ENCODE results near the gene SUN2. TPM values are rescaled to one million over a fixed set of nuclear protein-coding genes. Genes with fewer than 3 reads are reported as not detected.

SUN2 gene
- total RNA-seq, 2 experiments from 2014 or later, result 120 to 121 TPM

DNA sequence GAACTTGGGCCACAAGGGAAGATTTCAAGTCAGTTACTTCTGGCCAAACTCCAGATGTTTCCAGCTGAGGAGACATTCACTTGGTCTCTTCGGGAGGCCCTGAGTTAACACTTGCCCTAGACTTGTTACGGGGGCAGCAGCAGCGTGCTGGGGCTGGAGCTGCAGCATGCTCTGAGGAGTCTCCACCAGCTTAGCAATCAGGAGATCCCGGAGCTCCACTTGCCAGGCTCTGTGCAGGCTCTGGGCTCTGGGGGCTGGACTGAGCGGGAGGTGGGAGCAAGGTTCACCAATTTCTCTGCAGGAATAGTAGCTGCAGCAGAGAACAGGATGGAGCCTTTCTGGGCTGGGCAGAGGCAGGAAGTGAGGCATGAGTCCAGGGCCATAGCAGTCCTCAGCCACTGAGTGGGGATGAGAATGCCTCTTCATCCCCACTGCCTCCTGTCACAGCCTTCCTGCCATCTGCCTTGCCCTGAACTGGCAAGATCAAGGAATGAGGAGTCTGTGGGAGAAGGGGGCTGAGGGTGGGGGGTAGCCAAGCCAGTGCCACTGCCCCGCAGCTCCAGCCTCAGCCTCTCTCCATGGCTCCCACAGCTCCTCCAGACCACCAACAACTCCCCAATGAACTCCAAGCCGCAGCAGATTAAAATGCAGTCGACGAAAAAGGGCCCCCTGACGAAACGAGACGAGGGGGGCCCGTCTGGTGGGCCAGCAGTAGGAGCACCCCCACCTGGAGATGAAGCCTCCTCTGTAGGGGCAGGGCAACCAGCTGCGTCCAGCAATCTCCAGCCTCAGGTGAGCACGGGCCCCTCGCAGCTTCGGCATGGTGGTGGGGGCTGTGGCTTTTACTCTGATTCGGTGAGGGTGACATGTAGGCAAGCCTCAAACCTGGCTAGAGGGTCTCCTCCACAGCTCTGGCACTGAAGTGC lies 26.7 kb downstream of the SUN2 start:
- Mint-ChIP-seq H3K4me3 (no peak overlapping the region), H3K9me3 (no peaks in the 10 kb centered on the region), H3K36me3 (ENCODE audit: low read depth) (peaks cover 35% of the 10 kb centered on the region), H3K27me3 (ENCODE audit: low read depth) (no peaks in the 10 kb centered on the region), H3K4me1 (ENCODE audit: low read depth) (peaks cover 8% of the 10 kb centered on the region), H3K27ac (peak overlapping the region; percentile 44)
- intact Hi-C loops (cut with micrococcal nuclease), result no loop called here
- CTCF ChIA-PET, result no interaction called here
- peak; percentile 3 for DNase-seq

DNA sequence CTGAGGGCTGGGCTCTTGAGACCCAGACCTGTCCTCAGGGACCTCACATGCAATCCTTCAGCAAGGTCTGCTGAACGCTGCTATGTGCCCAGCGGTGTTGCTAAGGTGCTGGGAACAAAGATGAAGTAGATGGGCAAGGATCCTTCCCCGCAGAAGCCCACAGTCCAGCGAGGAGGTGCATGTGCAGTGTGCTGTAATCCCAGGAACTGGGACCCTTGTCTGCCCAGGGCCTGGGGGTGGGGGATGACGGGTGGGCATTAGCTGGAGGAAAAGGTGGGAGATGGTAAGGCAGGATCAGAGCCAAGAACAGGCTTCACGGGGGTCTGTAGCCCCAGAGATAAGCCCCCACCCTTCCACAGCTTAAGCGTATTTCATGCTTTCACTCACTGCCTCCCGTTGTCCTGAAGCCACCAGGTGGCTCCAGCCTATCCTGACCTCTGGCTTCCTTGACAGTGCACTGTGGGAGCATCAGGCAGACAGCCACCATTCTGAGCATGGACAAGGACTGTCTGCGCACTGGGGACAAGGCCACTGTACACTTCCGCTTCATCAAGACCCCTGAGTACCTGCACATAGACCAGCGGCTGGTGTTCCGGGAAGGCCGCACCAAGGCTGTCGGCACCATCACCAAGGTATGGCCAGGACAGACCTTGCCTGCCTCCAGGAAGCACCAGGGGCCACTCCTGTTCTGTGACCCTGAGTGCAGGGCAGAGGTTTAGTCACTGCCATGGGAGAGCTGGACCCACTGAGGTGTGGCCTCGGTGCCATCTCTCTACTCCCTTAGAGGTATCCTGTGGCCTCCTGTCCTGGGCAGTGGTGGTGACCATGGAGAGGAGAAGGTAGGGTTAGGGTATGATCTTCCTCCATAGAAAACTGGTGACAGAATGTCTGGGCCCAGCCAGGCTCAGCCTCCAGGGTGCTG lies 28.0 kb downstream of the SUN2 start:
- Mint-ChIP-seq H3K4me3 (no peak overlapping the region), H3K4me1 (ENCODE audit: low read depth) (peaks cover 4% of the 10 kb centered on the region), H3K9me3 (no peaks in the 10 kb centered on the region), H3K27ac (no peak overlapping the region), H3K27me3 (ENCODE audit: low read depth) (no peaks in the 10 kb centered on the region), H3K36me3 (ENCODE audit: low read depth) (peaks cover 41% of the 10 kb centered on the region)
- CTCF ChIA-PET, result no interaction called here
- peak; percentile 3 for DNase-seq
- intact Hi-C loops (cut with micrococcal nuclease), result no loop called here

DNA sequence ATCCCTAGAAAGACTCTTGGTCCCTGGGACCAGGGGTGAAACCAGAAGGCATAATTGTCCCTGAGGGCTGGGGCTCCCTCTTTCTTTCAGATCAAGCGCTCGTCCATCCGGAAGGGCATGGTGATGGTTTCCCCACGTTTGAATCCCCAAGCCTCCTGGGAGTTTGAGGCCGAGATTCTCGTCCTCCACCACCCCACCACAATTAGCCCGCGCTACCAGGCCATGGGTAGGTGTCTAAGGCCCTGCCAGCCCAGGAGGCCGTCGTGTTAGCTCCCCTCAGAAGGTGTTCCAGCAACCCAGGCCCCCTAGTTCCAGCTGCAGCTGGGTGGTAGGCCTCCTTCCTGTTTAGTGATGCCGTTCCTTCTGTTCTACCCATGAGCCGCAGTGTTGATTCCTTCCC lies 28.7 kb downstream of the SUN2 start:
- peaks cover 44% of the 10 kb centered on the region for H3K36me3 Mint-ChIP-seq (ENCODE audit: low read depth)
- intact Hi-C loops (cut with micrococcal nuclease), result no loop called here
- H3K4me3 Mint-ChIP-seq, result no peak overlapping the region
- H3K27ac Mint-ChIP-seq, result no peak overlapping the region
- DNase-seq, result no peak
- H3K27me3 Mint-ChIP-seq (ENCODE audit: low read depth), result no peaks in the 10 kb centered on the region
- CTCF ChIA-PET, result interaction anchor here (0.6 kb wide), 1 partner anchor 36 kb away, joined by 3 read pairs; no protein-coding TSS in a partner anchor
- H3K4me1 Mint-ChIP-seq (ENCODE audit: low read depth), result no peaks in the 10 kb centered on the region
- no peaks in the 10 kb centered on the region for H3K9me3 Mint-ChIP-seq

DNA sequence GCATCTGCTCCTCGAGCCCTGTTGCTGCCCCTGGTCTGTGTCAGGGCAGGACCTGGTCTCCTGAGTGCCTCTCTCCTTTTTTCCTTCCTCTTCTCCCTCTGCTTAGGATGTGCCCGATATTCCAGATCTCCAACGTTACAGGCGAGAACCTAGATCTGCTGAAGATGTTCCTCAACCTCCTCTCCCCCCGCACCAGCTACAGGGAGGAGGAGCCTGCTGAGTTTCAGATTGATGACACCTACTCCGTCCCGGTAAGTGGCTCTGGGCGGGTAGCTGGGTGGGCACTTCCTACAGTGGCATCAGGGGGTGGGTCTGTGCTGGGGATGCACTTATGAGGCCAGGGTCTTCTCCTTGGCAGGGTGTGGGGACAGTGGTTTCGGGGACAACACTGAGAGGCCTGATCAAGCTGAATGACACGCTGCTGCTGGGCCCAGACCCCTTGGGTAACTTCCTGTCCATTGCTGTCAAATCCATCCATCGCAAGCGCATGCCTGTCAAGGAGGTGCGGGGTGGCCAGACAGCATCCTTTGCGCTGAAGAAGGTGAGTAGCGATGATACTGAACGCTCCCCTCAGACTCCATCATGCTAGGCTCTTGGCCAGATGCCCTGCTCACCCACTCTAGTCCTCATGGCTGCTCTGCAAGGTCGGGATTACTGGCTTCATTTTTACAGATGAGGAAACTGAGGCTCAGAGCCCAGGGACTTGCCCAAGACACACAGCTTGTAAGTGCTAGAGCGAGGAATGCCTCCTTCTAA lies 29.7 kb downstream of the SUN2 start:
- no peak overlapping the region for H3K27ac Mint-ChIP-seq
- H3K27me3 Mint-ChIP-seq (ENCODE audit: low read depth), result no peaks in the 10 kb centered on the region
- CTCF ChIA-PET, result interaction anchor here (0.9 to 1.9 kb wide), 5 partner anchors 8 to 45 kb away, joined by 3 to 8 read pairs (median 3); partner anchors contain the start of gene TOMM22

DNA sequence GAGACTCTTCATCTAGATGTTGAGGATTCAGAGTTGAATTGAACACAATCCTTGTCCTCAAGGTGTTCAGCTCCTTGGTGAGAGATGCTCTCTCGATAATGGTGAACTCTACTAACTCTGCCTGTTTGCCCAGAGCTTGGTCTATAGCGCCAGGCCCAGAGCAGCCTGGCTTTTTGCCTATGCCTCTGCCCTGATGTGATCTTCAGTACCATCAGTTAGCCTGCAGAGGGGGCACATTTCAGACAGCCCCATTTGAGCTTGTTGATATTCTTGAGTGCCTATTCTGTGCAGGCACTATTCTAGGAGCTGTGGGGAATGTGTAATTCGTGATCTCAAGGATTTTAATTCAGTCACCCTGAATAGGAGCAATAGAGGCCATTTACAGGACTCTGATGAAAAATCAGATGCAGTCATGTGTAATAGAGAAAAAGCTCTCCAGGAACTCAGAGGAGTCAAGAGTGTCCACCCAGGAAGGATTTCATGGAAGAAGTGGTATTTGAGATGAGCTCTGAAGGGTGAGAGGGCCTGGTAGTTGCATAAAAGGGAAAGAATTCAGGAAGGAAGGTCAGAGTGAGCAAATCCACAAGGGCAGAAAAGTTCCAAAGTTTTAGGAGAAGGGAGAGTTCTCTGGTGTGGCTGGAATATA lies 30.7 kb downstream of the SUN2 start:
- H3K4me3 Mint-ChIP-seq, result no peak overlapping the region
- H3K9me3 Mint-ChIP-seq, result no peaks in the 10 kb centered on the region
- peaks cover 46% of the 10 kb centered on the region for H3K36me3 Mint-ChIP-seq (ENCODE audit: low read depth)
- intact Hi-C loops (cut with micrococcal nuclease), result no loop called here
- H3K27ac Mint-ChIP-seq, result no peak overlapping the region
- DNase-seq, result peak; percentile 38
- CTCF ChIA-PET, result interaction anchor here (0.6 to 2.1 kb wide), 15 partner anchors 9 to 44 kb away, joined by 3 to 8 read pairs (median 4); partner anchors contain the start of gene TOMM22
- H3K4me1 Mint-ChIP-seq (ENCODE audit: low read depth), result no peaks in the 10 kb centered on the region
- no peaks in the 10 kb centered on the region for H3K27me3 Mint-ChIP-seq (ENCODE audit: low read depth)

More for the DNA sequence above, 29.7 kb downstream of the SUN2 start:
- no peak overlapping the region for H3K4me3 Mint-ChIP-seq
- H3K4me1 Mint-ChIP-seq (ENCODE audit: low read depth), result no peaks in the 10 kb centered on the region
- no peaks in the 10 kb centered on the region for H3K9me3 Mint-ChIP-seq
- intact Hi-C loops (cut with micrococcal nuclease), result no loop called here
- DNase-seq, result peak; percentile 2
- H3K36me3 Mint-ChIP-seq (ENCODE audit: low read depth), result peaks cover 47% of the 10 kb centered on the region

DNA sequence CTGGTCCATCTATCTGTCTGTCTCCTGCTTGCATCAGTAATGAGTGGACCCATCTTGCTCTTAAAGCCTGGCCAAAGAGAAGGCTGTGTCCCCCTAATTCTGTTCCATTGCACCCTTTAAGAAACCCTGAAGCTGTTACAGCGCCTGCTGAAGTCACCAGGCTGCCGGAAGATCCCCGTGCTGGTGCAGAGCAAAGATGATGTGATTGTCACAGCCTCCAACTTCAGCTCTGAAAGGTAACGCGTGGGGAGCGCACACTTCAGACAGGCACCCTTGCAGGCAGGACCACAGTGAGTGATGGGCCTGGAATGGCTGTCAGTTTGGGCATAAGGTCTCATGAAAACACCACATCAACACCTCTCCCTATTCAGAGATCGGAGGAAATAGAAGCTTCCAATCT lies 31.6 kb downstream of the SUN2 start:
- intact Hi-C loops (cut with micrococcal nuclease), result no loop called here
- DNase-seq, result peak; percentile 1

DNA sequence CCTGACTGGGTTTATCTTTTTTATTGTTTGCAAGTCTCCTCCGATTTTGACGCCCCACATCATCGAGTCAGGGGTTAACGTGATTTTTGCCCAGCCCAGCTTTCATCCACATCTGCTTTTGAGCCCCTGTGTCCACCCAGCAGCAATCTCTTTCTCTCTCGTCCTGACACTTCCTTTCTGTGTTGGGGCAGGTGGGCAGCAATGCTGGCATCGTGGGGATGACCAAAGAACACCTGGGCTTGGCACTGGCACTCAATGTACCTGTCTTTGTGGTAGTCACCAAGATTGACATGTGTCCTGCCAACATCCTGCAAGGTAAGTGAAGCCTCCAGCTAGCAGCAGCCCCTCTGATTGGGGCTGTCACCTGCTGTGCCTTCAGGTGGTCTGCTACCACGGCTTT lies 34.2 kb downstream of the SUN2 start:
- Mint-ChIP-seq H3K4me1 (ENCODE audit: low read depth) (no peaks in the 10 kb centered on the region), H3K4me3 (no peak overlapping the region), H3K27ac (no peak overlapping the region), H3K9me3 (no peaks in the 10 kb centered on the region), H3K27me3 (ENCODE audit: low read depth) (no peaks in the 10 kb centered on the region), H3K36me3 (ENCODE audit: low read depth) (peaks cover 33% of the 10 kb centered on the region)
- no peak for DNase-seq
- intact Hi-C loops (cut with micrococcal nuclease), result no loop called here
- CTCF ChIA-PET, result interaction anchor here (0.6 to 1.7 kb wide), 4 partner anchors 10 to 40 kb away, joined by 3 to 5 read pairs (median 3); partner anchors contain the start of gene TOMM22

More for the DNA sequence above, 31.6 kb downstream of the SUN2 start:
- no peak overlapping the region for H3K27ac Mint-ChIP-seq
- H3K4me3 Mint-ChIP-seq, result no peak overlapping the region
- no peaks in the 10 kb centered on the region for H3K9me3 Mint-ChIP-seq
- CTCF ChIA-PET, result interaction anchor here (0.6 to 2.1 kb wide), 13 partner anchors 9 to 125 kb away, joined by 3 to 8 read pairs (median 5); no protein-coding TSS in a partner anchor
- peaks cover 46% of the 10 kb centered on the region for H3K36me3 Mint-ChIP-seq (ENCODE audit: low read depth)
- no peaks in the 10 kb centered on the region for H3K4me1 Mint-ChIP-seq (ENCODE audit: low read depth)
- H3K27me3 Mint-ChIP-seq (ENCODE audit: low read depth), result no peaks in the 10 kb centered on the region

DNA sequence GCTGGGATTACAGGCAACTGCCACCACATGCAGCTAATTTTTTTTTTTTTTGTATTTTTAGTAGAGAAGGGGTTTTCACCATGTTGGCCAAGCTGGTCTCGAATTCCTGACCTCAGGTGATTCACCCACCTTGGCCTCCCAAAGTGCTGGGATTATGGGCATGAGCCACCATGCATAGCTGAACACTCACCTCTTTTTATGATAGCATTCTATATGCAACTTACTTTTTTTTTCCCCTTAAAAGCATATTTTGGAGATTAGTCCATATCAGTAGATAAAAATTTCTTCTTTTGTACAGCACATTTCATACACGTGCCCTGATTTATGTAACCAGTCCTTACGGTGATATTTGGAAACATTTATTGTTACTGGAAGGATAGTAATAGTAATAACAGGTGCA lies 35.4 kb downstream of the SUN2 start:
- Mint-ChIP-seq H3K27ac (no peak overlapping the region), H3K27me3 (ENCODE audit: low read depth) (no peaks in the 10 kb centered on the region), H3K4me3 (no peak overlapping the region), H3K9me3 (no peaks in the 10 kb centered on the region), H3K36me3 (ENCODE audit: low read depth) (peaks cover 34% of the 10 kb centered on the region), H3K4me1 (ENCODE audit: low read depth) (peaks cover under 1% of the 10 kb centered on the region)
- DNase-seq, result no peak
- intact Hi-C loops (cut with micrococcal nuclease), result no loop called here
- CTCF ChIA-PET, result interaction anchor here (0.7 kb wide), 1 partner anchor 302 kb away, joined by 4 read pairs; no protein-coding TSS in a partner anchor

DNA sequence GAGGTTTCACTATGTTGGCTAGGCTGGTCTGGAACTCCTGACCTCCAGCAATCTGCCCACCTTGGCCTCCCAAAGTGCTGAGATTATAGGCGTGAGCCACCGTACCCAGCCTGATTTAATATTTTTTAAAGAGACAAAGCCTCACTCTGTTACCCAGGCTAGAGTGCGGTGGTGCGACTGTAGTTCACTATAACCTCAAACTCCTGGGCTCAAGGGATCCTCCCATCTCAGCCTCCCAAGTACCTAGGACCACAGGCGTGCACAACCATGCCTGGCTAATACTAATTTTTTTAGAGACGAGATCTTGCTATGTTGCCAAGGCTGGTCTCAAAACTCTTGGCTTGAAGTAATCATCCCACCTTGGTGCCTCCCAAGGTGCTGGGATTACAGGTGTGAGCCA lies 36.6 kb downstream of the SUN2 start:
- Mint-ChIP-seq H3K4me3 (no peak overlapping the region), H3K27ac (no peak overlapping the region), H3K27me3 (ENCODE audit: low read depth) (no peaks in the 10 kb centered on the region), H3K36me3 (ENCODE audit: low read depth) (peaks cover 27% of the 10 kb centered on the region), H3K9me3 (no peaks in the 10 kb centered on the region), H3K4me1 (ENCODE audit: low read depth) (peaks cover 6% of the 10 kb centered on the region)
- intact Hi-C loops (cut with micrococcal nuclease), result no loop called here
- DNase-seq, result no peak
- CTCF ChIA-PET, result no interaction called here

DNA sequence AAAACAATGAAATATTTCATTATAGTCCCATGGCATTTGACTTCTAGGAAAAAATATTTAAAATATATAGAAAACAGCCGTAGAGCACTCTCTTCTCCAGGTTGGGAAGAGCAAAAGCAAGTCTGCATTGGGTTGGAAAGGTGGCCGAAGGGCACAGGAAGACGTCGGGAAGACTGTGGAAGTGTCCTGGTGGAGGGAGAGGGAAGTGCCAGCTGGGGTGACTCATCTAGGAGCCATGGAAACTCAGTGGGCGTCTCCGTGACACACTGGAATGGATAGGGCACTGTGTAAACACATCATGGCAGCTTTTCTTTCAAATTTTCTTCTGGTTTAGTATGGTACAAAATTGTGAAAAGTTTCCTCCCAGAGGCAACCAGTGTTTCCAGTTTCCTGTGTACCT lies 37.4 kb downstream of the SUN2 start:
- no peak overlapping the region for H3K27ac Mint-ChIP-seq
- peaks cover 12% of the 10 kb centered on the region for H3K4me1 Mint-ChIP-seq (ENCODE audit: low read depth)
- intact Hi-C loops (cut with micrococcal nuclease), result no loop called here
- CTCF ChIA-PET, result no interaction called here
- DNase-seq, result no peak
- no peak overlapping the region for H3K4me3 Mint-ChIP-seq
- H3K27me3 Mint-ChIP-seq (ENCODE audit: low read depth), result no peaks in the 10 kb centered on the region
- peaks cover 21% of the 10 kb centered on the region for H3K36me3 Mint-ChIP-seq (ENCODE audit: low read depth)
- no peaks in the 10 kb centered on the region for H3K9me3 Mint-ChIP-seq

DNA sequence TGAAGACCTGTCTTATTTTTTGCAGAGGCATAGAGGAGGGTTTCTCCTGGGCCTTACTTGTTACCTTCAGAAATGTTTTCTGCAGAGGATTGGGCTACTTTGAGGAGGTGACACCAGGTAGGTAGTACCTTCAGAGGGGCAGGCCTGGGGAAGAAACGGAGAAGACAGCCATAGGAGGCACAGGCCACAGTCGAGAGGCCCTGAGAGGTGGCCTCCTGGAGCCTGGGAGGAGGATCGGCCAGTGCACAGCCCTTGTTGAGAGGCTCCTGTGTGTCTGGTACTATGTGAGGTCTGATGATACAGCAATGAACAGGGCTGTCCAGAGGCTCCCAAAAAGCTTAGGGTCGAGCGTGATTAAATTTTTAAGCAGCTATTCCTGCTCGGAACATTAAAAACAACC lies 38.6 kb downstream of the SUN2 start:
- H3K36me3 Mint-ChIP-seq (ENCODE audit: low read depth), result peaks cover 15% of the 10 kb centered on the region
- H3K4me3 Mint-ChIP-seq, result no peak overlapping the region
- peaks cover 24% of the 10 kb centered on the region for H3K4me1 Mint-ChIP-seq (ENCODE audit: low read depth)
- no peaks in the 10 kb centered on the region for H3K27me3 Mint-ChIP-seq (ENCODE audit: low read depth)
- CTCF ChIA-PET, result interaction anchor here (0.6 kb wide), 1 partner anchor 207 kb away, joined by 3 read pairs; no protein-coding TSS in a partner anchor
- intact Hi-C loops (cut with micrococcal nuclease), result no loop called here
- H3K27ac Mint-ChIP-seq, result no peak overlapping the region
- no peak for DNase-seq
- H3K9me3 Mint-ChIP-seq, result no peaks in the 10 kb centered on the region

All from activated naive CD4-positive, alpha-beta T cell treated with anti-CD3 and anti-CD28 coated beads for 36 hours (primary cell).